ENCODE measurements around the gene TMEM245. TPM values are rescaled to one million over a fixed set of nuclear protein-coding genes. Genes with fewer than 3 reads are reported as not detected.

TMEM245 gene
- total RNA-seq, 2 experiments from 2014 or later: 22.0 to 36.1 TPM

- Histone ChIP-seq H3K4me3 (ENCODE audit: low read depth, low read length, poor library complexity, severe bottlenecking) (no peak overlapping the region), H2AFZ (ENCODE audit: low read length) (no peak overlapping the region), H3K4me2 (ENCODE audit: low read length) (no peak overlapping the region), H3K9me2 (ENCODE audit: insufficient read depth, low read length) (no peaks in the 10 kb centered on the region), H3K4me1 (ENCODE audit: insufficient read depth, low read length, poor library complexity, severe bottlenecking) (no peaks in the 10 kb centered on the region), H3K27ac (ENCODE audit: low read depth, low read length, poor library complexity, severe bottlenecking) (no peak overlapping the region), H3K36me3 (ENCODE audit: insufficient read depth, low read length) (peaks cover 95% of the 10 kb centered on the region), H4K20me1 (ENCODE audit: insufficient read depth, low read length) (peaks cover 14% of the 10 kb centered on the region), H3K9me3 (ENCODE audit: low read length) (no peaks in the 10 kb centered on the region), H3K79me2 (ENCODE audit: insufficient read depth, low read depth, low read length) (peaks cover 5% of the 10 kb centered on the region; the same call in 1 of the 2 replicates)
- TF ChIP-seq CTCF (conservative IDR thresholded peaks at IDR 0.05; ENCODE audit: low read length) (no peak), EZH2phosphoT487 (IDR thresholded peaks at IDR 0.05; ENCODE audit: borderline replicate concordance, low read depth, low read length) (no peak)
- BruUV-seq (replicated peaks): TSS peak; percentile 1
- DNase-seq (ENCODE audit: low spot score): no peak
- POLR2A ChIA-PET: interaction anchor here (1.0 to 1.2 kb wide), 2 partner anchors 19 to 40 kb away, joined by 3 read pairs; no protein-coding TSS in a partner anchor
- intact Hi-C loops (cut with micrococcal nuclease; ENCODE audit: unreplicated experiment): no loop called here
- CTCF ChIA-PET (ENCODE audit: unreplicated experiment): no interaction called here
Measured at GRCh38 chr9:109087795-109088194, 32.0 kb downstream of the TMEM245 start.

- peaks cover 3% of the 10 kb centered on the region; the same call in 1 of the 2 replicates for H3K79me2 ChIP-seq (ENCODE audit: insufficient read depth, low read depth, low read length)
- no peaks in the 10 kb centered on the region for H3K9me3 ChIP-seq (ENCODE audit: low read length)
- ChIA-PET POLR2A (no interaction called here), CTCF (ENCODE audit: unreplicated experiment) (no interaction called here)
- no TSS peak for BruUV-seq (replicated peaks)
- H3K9me2 ChIP-seq (ENCODE audit: insufficient read depth, low read length): no peaks in the 10 kb centered on the region
- no peaks in the 10 kb centered on the region for H3K4me1 ChIP-seq (ENCODE audit: insufficient read depth, low read length, poor library complexity, severe bottlenecking)
- H4K20me1 ChIP-seq (ENCODE audit: insufficient read depth, low read length): peaks cover 11% of the 10 kb centered on the region
- H3K36me3 ChIP-seq (ENCODE audit: insufficient read depth, low read length): peaks cover 95% of the 10 kb centered on the region
- no peak overlapping the region for H3K4me3 ChIP-seq (ENCODE audit: low read depth, low read length, poor library complexity, severe bottlenecking)
- intact Hi-C loops (cut with micrococcal nuclease; ENCODE audit: unreplicated experiment): no loop called here
- no peak overlapping the region for H3K4me2 ChIP-seq (ENCODE audit: low read length)
- no peak overlapping the region for H3K27ac ChIP-seq (ENCODE audit: low read depth, low read length, poor library complexity, severe bottlenecking)
- DNase-seq (ENCODE audit: low spot score): no peak
- no peak overlapping the region for H2AFZ ChIP-seq (ENCODE audit: low read length)
- TF ChIP-seq EZH2phosphoT487 (IDR thresholded peaks at IDR 0.05; ENCODE audit: borderline replicate concordance, low read depth, low read length) (no peak), CTCF (conservative IDR thresholded peaks at IDR 0.05; ENCODE audit: low read length) (no peak)
Measured at GRCh38 chr9:109086221-109086620, 33.5 kb downstream of the TMEM245 start.

GRCh38 chr9:109085510-109085909, 34.2 kb downstream of the TMEM245 start:
- Histone ChIP-seq H3K4me3 (ENCODE audit: low read depth, low read length, poor library complexity, severe bottlenecking) (no peak overlapping the region), H3K9me3 (ENCODE audit: low read length) (no peaks in the 10 kb centered on the region), H3K79me2 (ENCODE audit: insufficient read depth, low read depth, low read length) (peaks cover 3% of the 10 kb centered on the region; the same call in 1 of the 2 replicates), H3K4me1 (ENCODE audit: insufficient read depth, low read length, poor library complexity, severe bottlenecking) (no peaks in the 10 kb centered on the region), H3K27ac (ENCODE audit: low read depth, low read length, poor library complexity, severe bottlenecking) (no peak overlapping the region), H3K4me2 (ENCODE audit: low read length) (no peak overlapping the region), H3K9me2 (ENCODE audit: insufficient read depth, low read length) (no peaks in the 10 kb centered on the region), H4K20me1 (ENCODE audit: insufficient read depth, low read length) (peaks cover 11% of the 10 kb centered on the region), H2AFZ (ENCODE audit: low read length) (no peak overlapping the region), H3K36me3 (ENCODE audit: insufficient read depth, low read length) (peaks cover 95% of the 10 kb centered on the region)
- CTCF ChIA-PET (ENCODE audit: unreplicated experiment): no interaction called here
- TF ChIP-seq EZH2phosphoT487 (IDR thresholded peaks at IDR 0.05; ENCODE audit: borderline replicate concordance, low read depth, low read length) (no peak), CTCF (conservative IDR thresholded peaks at IDR 0.05; ENCODE audit: low read length) (no peak)
- POLR2A ChIA-PET: interaction anchor here (0.7 kb wide), 1 partner anchor 798 kb away, joined by 3 read pairs; no protein-coding TSS in a partner anchor
- intact Hi-C loops (cut with micrococcal nuclease; ENCODE audit: unreplicated experiment): no loop called here
- no peak for DNase-seq (ENCODE audit: low spot score)
- BruUV-seq (replicated peaks): TSS peak; percentile 3

All from OCI-LY7 (cell line).